ENCODE data around the gene CEACAM5.
A peak's percentile ranks its signal among the peaks of the same experiment; 100 is the strongest.

The CEACAM5 gene

GRCh38 chr19:41690801-41691065 is 17.7 kb upstream of the CEACAM5 start:
- ChIA-PET CTCF (interaction anchor here (0.6 to 2.3 kb wide), 6 partner anchors 8 to 113 kb away, joined by 3 to 12 read pairs (median 4); no protein-coding TSS in a partner anchor), POLR2A (no interaction called here)
- DNase-seq (ENCODE audit: extremely low spot score), result no peak
- no peak for TF ChIP-seq LEF1 (IDR thresholded peaks at IDR 0.05; ENCODE audit: borderline replicate concordance)
- no peak for TF ChIP-seq TARDBP (IDR thresholded peaks at IDR 0.05)
- TF ChIP-seq FOXM1 (IDR thresholded peaks at IDR 0.05; ENCODE audit: borderline replicate concordance), result no peak
- TF ChIP-seq, protein P1, sequence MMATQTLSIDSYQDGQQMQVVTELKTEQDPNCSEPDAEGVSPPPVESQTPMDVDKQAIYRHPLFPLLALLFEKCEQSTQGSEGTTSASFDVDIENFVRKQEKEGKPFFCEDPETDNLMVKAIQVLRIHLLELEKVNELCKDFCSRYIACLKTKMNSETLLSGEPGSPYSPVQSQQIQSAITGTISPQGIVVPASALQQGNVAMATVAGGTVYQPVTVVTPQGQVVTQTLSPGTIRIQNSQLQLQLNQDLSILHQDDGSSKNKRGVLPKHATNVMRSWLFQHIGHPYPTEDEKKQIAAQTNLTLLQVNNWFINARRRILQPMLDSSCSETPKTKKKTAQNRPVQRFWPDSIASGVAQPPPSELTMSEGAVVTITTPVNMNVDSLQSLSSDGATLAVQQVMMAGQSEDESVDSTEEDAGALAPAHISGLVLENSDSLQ (IDR thresholded peaks at IDR 0.05), result no peak
- no peak for TF ChIP-seq HDGF (IDR thresholded peaks at IDR 0.05; ENCODE audit: borderline replicate concordance)
- TF ChIP-seq NFRKB (IDR thresholded peaks at IDR 0.05), result no peak
- TF ChIP-seq FOXK2 (IDR thresholded peaks at IDR 0.05), result no peak
- TF ChIP-seq SUZ12 (IDR thresholded peaks at IDR 0.05), result no peak
- no peak for TF ChIP-seq SP1 (IDR thresholded peaks at IDR 0.05)
- TF ChIP-seq BHLHE40 (IDR thresholded peaks at IDR 0.05; ENCODE audit: borderline replicate concordance), result no peak
- TF ChIP-seq FOXA1 (IDR thresholded peaks at IDR 0.05), result no peak
- no peak for TF ChIP-seq ELF4 (IDR thresholded peaks at IDR 0.05)
- no peak for TF ChIP-seq L3MBTL2 (conservative IDR thresholded peaks at IDR 0.05)
- no peak for TF ChIP-seq CTBP1 (IDR thresholded peaks at IDR 0.05; ENCODE audit: borderline replicate concordance)
- TF ChIP-seq ARNT (IDR thresholded peaks at IDR 0.05), result no peak
- TF ChIP-seq ZNF384 (IDR thresholded peaks at IDR 0.05), result no peak

GRCh38 chr19:41691268-41691970 is 17.0 kb upstream of the CEACAM5 start:
- peak; percentile 66 for DNase-seq (ENCODE audit: extremely low spot score)
- ChIA-PET POLR2A (no interaction called here), CTCF (interaction anchor here (0.6 to 2.3 kb wide), 7 partner anchors 9 to 113 kb away, joined by 3 to 12 read pairs (median 4); no protein-coding TSS in a partner anchor)
- TF ChIP-seq FOXK2 (IDR thresholded peaks at IDR 0.05) (no peak), CTBP1 (IDR thresholded peaks at IDR 0.05; ENCODE audit: borderline replicate concordance) (no peak), ZNF384 (IDR thresholded peaks at IDR 0.05) (no peak), L3MBTL2 (conservative IDR thresholded peaks at IDR 0.05) (no peak), NFRKB (IDR thresholded peaks at IDR 0.05) (no peak), BHLHE40 (IDR thresholded peaks at IDR 0.05; ENCODE audit: borderline replicate concordance) (no peak), ARNT (IDR thresholded peaks at IDR 0.05) (no peak), HDGF (IDR thresholded peaks at IDR 0.05; ENCODE audit: borderline replicate concordance) (no peak), TARDBP (IDR thresholded peaks at IDR 0.05) (no peak), ELF4 (IDR thresholded peaks at IDR 0.05) (no peak)
- TF ChIP-seq, protein P1 (IDR thresholded peaks at IDR 0.05), result no peak

DNA sequence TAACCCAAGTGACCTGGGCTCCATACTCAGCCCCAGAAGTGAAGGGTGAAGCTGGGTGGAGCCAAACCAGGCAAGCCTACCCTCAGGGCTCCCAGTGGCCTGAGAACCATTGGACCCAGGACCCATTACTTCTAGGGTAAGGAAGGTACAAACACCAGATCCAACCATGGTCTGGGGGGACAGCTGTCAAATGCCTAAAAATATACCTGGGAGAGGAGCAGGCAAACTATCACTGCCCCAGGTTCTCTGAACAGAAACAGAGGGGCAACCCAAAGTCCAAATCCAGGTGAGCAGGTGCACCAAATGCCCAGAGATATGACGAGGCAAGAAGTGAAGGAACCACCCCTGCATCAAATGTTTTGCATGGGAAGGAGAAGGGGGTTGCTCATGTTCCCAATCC is 14.2 kb upstream of the CEACAM5 start:
- TF ChIP-seq HDGF (IDR thresholded peaks at IDR 0.05; ENCODE audit: borderline replicate concordance) (no peak), NFRKB (IDR thresholded peaks at IDR 0.05) (no peak), LEF1 (IDR thresholded peaks at IDR 0.05; ENCODE audit: borderline replicate concordance) (no peak), BHLHE40 (IDR thresholded peaks at IDR 0.05; ENCODE audit: borderline replicate concordance) (no peak), ELF4 (IDR thresholded peaks at IDR 0.05) (no peak), TARDBP (IDR thresholded peaks at IDR 0.05) (no peak), FOXM1 (IDR thresholded peaks at IDR 0.05; ENCODE audit: borderline replicate concordance) (no peak), L3MBTL2 (conservative IDR thresholded peaks at IDR 0.05) (no peak), FOXK2 (IDR thresholded peaks at IDR 0.05) (no peak), SUZ12 (IDR thresholded peaks at IDR 0.05) (no peak), FOXA1 (IDR thresholded peaks at IDR 0.05) (no peak), ARNT (IDR thresholded peaks at IDR 0.05) (no peak), SP1 (IDR thresholded peaks at IDR 0.05) (no peak), ZNF384 (IDR thresholded peaks at IDR 0.05) (no peak)
- TF ChIP-seq, protein P1 (IDR thresholded peaks at IDR 0.05), result no peak
- DNase-seq (ENCODE audit: extremely low spot score), result no peak
- ChIA-PET CTCF (no interaction called here), POLR2A (no interaction called here)

DNA sequence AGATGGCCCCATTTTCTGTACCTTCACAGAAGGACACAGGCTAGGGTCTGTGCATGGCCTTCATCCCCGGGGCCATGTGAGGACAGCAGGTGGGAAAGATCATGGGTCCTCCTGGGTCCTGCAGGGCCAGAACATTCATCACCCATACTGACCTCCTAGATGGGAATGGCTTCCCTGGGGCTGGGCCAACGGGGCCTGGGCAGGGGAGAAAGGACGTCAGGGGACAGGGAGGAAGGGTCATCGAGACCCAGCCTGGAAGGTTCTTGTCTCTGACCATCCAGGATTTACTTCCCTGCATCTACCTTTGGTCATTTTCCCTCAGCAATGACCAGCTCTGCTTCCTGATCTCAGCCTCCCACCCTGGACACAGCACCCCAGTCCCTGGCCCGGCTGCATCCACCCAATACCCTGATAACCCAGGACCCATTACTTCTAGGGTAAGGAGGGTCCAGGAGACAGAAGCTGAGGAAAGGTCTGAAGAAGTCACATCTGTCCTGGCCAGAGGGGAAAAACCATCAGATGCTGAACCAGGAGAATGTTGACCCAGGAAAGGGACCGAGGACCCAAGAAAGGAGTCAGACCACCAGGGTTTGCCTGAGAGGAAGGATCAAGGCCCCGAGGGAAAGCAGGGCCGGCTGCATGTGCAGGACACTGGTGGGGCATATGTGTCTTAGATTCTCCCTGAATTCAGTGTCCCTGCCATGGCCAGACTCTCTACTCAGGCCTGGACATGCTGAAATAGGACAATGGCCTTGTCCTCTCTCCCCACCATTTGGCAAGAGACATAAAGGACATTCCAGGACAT is 13.4 kb upstream of the CEACAM5 start:
- ChIA-PET CTCF (no interaction called here), POLR2A (no interaction called here)
- DNase-seq (ENCODE audit: extremely low spot score), result no peak
- TF ChIP-seq BHLHE40 (IDR thresholded peaks at IDR 0.05; ENCODE audit: borderline replicate concordance), result no peak
- TF ChIP-seq NFRKB (IDR thresholded peaks at IDR 0.05), result no peak
- no peak for TF ChIP-seq SUZ12 (IDR thresholded peaks at IDR 0.05)
- TF ChIP-seq, protein P1 (IDR thresholded peaks at IDR 0.05), result no peak
- TF ChIP-seq LEF1 (IDR thresholded peaks at IDR 0.05; ENCODE audit: borderline replicate concordance), result no peak
- no peak for TF ChIP-seq ARNT (IDR thresholded peaks at IDR 0.05)
- no peak for TF ChIP-seq FOXA1 (IDR thresholded peaks at IDR 0.05)
- TF ChIP-seq SP1 (IDR thresholded peaks at IDR 0.05), result no peak
- TF ChIP-seq FOXK2 (IDR thresholded peaks at IDR 0.05), result no peak
- TF ChIP-seq L3MBTL2 (conservative IDR thresholded peaks at IDR 0.05), result no peak

- TF ChIP-seq CTBP1 (IDR thresholded peaks at IDR 0.05; ENCODE audit: borderline replicate concordance) (no peak), ELF4 (IDR thresholded peaks at IDR 0.05) (no peak), NFRKB (IDR thresholded peaks at IDR 0.05) (no peak), ZNF384 (IDR thresholded peaks at IDR 0.05) (no peak), ARNT (IDR thresholded peaks at IDR 0.05) (no peak)
- ChIA-PET CTCF (no interaction called here), POLR2A (no interaction called here)
- no peak for DNase-seq (ENCODE audit: extremely low spot score)
Observed at GRCh38 chr19:41695745-41696144, 12.7 kb upstream of the CEACAM5 start.

Measured in HEK293T (cell line).